Measurements from ENCODE around the gene SNAP25. TPM values are rescaled to one million over a fixed set of nuclear protein-coding genes. Genes with fewer than 3 reads are reported as not detected.

SNAP25 gene
- total RNA-seq, 1 donor from 2014 or later, result 1.6 TPM

DNA sequence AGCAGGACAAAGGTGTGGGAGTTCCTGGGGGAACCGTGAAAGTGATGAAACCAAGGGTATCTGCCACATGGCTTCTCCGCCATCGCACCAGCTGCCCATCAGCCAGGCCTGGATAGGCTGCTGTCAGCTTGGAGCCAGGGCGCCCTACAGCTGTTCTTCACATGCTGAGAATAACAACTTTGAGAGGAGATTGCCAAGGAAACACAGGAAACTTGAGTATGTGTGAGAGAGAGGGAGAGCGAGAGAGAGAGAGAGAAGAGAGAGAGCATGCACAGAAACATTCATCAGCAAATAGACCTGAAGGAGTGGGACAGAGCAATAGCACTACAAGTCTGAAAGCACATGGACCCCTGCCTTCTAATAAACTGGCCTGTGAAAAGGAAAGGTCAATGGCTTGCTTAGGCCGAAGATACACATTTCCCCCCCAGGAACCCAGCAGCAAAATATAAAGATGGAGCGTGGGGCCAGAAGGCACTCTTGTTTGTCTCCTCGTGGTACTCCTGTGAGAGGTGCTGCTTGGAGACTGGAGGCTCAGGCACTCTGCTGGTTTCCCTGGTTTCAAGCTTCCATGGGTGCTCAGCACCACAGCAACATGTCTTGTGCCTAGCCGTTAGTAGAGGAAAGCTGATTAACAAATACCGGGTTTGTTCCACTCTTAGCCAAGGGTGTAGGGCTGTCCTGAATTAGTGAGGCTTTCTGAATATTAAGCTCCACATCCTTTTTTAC lies 53.0 kb downstream of the SNAP25 start:
- DNase-seq (ENCODE audit: extremely low spot score, unreplicated experiment), result no peak
- Mint-ChIP-seq H3K36me3 (ENCODE audit: unreplicated experiment) (no peaks in the 10 kb centered on the region), H3K4me1 (ENCODE audit: unreplicated experiment) (peaks cover 4% of the 10 kb centered on the region), H3K27ac (ENCODE audit: unreplicated experiment) (no peak overlapping the region), H3K9me3 (ENCODE audit: unreplicated experiment) (no peaks in the 10 kb centered on the region), H3K27me3 (ENCODE audit: unreplicated experiment) (peaks cover 2% of the 10 kb centered on the region), H3K4me3 (ENCODE audit: unreplicated experiment) (no peak overlapping the region)
- TF ChIP-seq, protein P1, sequence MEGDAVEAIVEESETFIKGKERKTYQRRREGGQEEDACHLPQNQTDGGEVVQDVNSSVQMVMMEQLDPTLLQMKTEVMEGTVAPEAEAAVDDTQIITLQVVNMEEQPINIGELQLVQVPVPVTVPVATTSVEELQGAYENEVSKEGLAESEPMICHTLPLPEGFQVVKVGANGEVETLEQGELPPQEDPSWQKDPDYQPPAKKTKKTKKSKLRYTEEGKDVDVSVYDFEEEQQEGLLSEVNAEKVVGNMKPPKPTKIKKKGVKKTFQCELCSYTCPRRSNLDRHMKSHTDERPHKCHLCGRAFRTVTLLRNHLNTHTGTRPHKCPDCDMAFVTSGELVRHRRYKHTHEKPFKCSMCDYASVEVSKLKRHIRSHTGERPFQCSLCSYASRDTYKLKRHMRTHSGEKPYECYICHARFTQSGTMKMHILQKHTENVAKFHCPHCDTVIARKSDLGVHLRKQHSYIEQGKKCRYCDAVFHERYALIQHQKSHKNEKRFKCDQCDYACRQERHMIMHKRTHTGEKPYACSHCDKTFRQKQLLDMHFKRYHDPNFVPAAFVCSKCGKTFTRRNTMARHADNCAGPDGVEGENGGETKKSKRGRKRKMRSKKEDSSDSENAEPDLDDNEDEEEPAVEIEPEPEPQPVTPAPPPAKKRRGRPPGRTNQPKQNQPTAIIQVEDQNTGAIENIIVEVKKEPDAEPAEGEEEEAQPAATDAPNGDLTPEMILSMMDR (IDR thresholded peaks at IDR 0.05), result no peak

DNA sequence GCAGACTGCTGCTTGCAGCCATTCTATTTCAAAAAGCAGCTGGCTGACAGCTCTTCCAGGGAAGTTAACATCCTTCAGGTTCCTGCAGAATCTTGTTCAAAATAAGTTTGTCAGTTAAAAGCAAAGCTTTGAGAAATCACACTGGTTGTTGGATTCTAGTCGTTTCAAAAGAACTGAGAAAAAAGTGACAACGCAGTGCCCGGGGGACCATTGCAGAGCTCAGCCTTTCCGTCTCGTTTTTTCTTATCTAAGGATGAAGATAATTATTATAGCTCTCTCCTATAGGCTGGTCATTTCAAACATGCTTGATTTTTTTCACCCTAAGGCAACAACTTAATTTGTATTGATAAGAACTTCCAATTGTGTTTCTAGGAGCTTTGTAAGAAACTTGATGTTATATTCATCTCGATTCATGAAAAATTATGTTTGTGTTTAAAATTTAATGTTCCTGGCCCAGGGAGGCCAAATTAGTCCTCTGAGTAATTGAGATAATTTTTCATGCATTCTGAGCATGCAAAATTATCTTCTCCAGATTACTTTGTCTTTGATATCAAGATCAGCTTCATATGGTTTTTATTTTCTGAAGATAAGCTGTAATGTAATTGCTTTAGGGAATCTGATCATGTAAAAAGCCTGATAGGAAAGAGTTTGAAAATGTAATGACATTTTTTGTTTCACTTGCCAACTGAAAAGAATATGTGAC lies 58.4 kb downstream of the SNAP25 start:
- Mint-ChIP-seq H3K4me3 (ENCODE audit: unreplicated experiment) (no peak overlapping the region), H3K27ac (ENCODE audit: unreplicated experiment) (no peak overlapping the region), H3K36me3 (ENCODE audit: unreplicated experiment) (no peaks in the 10 kb centered on the region), H3K4me1 (ENCODE audit: unreplicated experiment) (peaks cover 6% of the 10 kb centered on the region), H3K27me3 (ENCODE audit: unreplicated experiment) (no peaks in the 10 kb centered on the region), H3K9me3 (ENCODE audit: unreplicated experiment) (no peaks in the 10 kb centered on the region)
- no peak for DNase-seq (ENCODE audit: extremely low spot score, unreplicated experiment)
- TF ChIP-seq, protein P1 (IDR thresholded peaks at IDR 0.05), result no peak

DNA sequence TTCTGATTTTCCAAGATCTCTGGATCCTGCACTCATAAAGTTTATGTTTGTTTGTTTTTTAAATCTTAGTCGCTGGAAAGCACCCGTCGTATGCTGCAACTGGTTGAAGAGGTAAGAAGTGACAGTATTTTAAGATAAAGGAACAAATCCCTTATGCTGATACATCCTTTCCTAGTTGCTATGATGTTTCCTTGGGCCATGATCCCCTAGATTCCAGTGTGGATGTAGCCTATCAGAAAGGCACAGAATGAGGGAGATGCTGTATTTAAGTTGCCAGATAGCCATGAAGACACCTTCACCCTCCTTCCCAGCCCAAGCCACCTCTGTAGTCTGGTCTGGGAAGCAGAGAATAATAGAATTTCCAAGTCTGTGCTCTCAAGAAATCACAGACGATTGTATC lies 59.0 kb downstream of the SNAP25 start:
- H3K27me3 Mint-ChIP-seq (ENCODE audit: unreplicated experiment), result no peaks in the 10 kb centered on the region
- no peak for DNase-seq (ENCODE audit: extremely low spot score, unreplicated experiment)
- peaks cover 10% of the 10 kb centered on the region for H3K4me1 Mint-ChIP-seq (ENCODE audit: unreplicated experiment)
- H3K27ac Mint-ChIP-seq (ENCODE audit: unreplicated experiment), result no peak overlapping the region
- H3K9me3 Mint-ChIP-seq (ENCODE audit: unreplicated experiment), result no peaks in the 10 kb centered on the region
- TF ChIP-seq, protein P1 (IDR thresholded peaks at IDR 0.05), result no peak
- no peaks in the 10 kb centered on the region for H3K36me3 Mint-ChIP-seq (ENCODE audit: unreplicated experiment)
- no peak overlapping the region for H3K4me3 Mint-ChIP-seq (ENCODE audit: unreplicated experiment)

DNA sequence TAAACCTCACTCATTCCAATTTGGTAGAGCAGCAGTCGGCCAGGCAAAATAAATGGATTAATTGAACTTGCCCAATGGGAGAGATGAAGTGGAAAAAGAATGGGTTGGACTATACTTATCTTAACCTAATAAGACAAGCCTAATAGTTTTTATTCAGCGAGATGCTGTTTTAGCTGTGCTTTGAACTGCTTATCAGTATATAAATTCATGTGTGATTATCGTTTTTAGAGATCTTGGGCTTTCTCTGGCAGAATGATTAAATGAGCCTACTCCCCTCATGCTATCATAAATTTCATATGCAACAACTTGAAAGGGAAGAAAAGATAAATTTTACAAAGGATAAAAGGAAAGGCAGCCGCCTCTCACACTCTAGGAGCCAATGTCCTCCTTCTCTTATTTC lies 59.8 kb downstream of the SNAP25 start:
- Mint-ChIP-seq H3K9me3 (ENCODE audit: unreplicated experiment) (no peaks in the 10 kb centered on the region), H3K36me3 (ENCODE audit: unreplicated experiment) (no peaks in the 10 kb centered on the region), H3K27me3 (ENCODE audit: unreplicated experiment) (no peaks in the 10 kb centered on the region), H3K27ac (ENCODE audit: unreplicated experiment) (no peak overlapping the region), H3K4me1 (ENCODE audit: unreplicated experiment) (peaks cover 17% of the 10 kb centered on the region), H3K4me3 (ENCODE audit: unreplicated experiment) (no peak overlapping the region)
- no peak for DNase-seq (ENCODE audit: extremely low spot score, unreplicated experiment)
- TF ChIP-seq, protein P1 (IDR thresholded peaks at IDR 0.05), result no peak

Data from osteocyte (in vitro differentiated cells).